Measurements from ENCODE around the gene GALNT10. TPM values are rescaled to one million over a fixed set of nuclear protein-coding genes. Genes with fewer than 3 reads are reported as not detected.
A peak's percentile ranks its signal among the peaks of the same experiment; 100 is the strongest.

GALNT10 gene
- polyA plus RNA-seq, 1 donor = 20.0 TPM

- no peak for DNase-seq
These were observed 256.7 kb downstream of the GALNT10 start for GRCh38 chr5:154447089-154447725.

- no peak for DNase-seq
These were observed 259.3 kb downstream of the GALNT10 start for GRCh38 chr5:154449786-154450185.

GRCh38 chr5:154451957-154452356, 261.4 kb downstream of the GALNT10 start:
- no peak for DNase-seq

GRCh38 chr5:154455585-154455984, 265.1 kb downstream of the GALNT10 start:
- DNase-seq = no peak

GRCh38 chr5:154456540-154456939, 266.0 kb downstream of the GALNT10 start:
- DNase-seq = no peak

GRCh38 chr5:154459015-154459414, 268.5 kb downstream of the GALNT10 start:
- no peak for DNase-seq

- no peak for DNase-seq
These were observed 269.6 kb downstream of the GALNT10 start for GRCh38 chr5:154460172-154460571.

GRCh38 chr5:154461531-154461930, 271.0 kb downstream of the GALNT10 start:
- DNase-seq = no peak

GRCh38 chr5:154464438-154464837, 273.9 kb downstream of the GALNT10 start:
- DNase-seq = no peak

- no peak for DNase-seq
These were observed 274.6 kb downstream of the GALNT10 start for GRCh38 chr5:154465169-154465568.

GRCh38 chr5:154466147-154466546, 275.6 kb downstream of the GALNT10 start:
- no peak for DNase-seq

- no peak for DNase-seq
These were observed 276.1 kb downstream of the GALNT10 start for GRCh38 chr5:154466671-154467070.

GRCh38 chr5:154467655-154468354, 277.3 kb downstream of the GALNT10 start:
- peak; percentile 76 for DNase-seq

- no peak for DNase-seq
These were observed 279.6 kb downstream of the GALNT10 start for GRCh38 chr5:154470137-154470536.

Other genes with a start within 250 kb of the GALNT10 start
- 16.0 TPM for gene FAM114A2, start 151.8 kb upstream of the GALNT10 start, polyA plus RNA-seq (ENCODE audit: insufficient read length)
- 28.3 TPM for gene MFAP3, start 151.8 kb upstream of the GALNT10 start, polyA plus RNA-seq (ENCODE audit: insufficient read length)

All from hindlimb muscle (tissue), 1 donor.